Natural killer cell treated with Interleukin-12 subunit alpha and Interleukin-12 subunit beta and Interleukin-15 and Interleukin-18, amount 100 ng/mL, for 72 hours (primary cell): ENCODE data around the gene SH2D1B. TPM values are rescaled to one million over a fixed set of nuclear protein-coding genes. Genes with fewer than 3 reads are reported as not detected.
"Not testable (repeated sequence)": the region's sequence is repeated elsewhere in the genome, so short reads cannot be mapped to it uniquely, and the experiment has no call there.

Experiments
- ATAC-seq, 2 donors: fragments of 150-1000 bp; cut with Tn5 transposase in 1 of 2; sonication (Bioruptor Pico), chemical (Tn5 transposase) in 1 of 2; 2 replicates each; pipeline ENCODE4 v1.10.0; 2021
- DNase-seq: peaks from one replicate; pipeline ENCODE4 v3.0.0; 2022; ENCODE audit warnings: low spot score
- H3K27ac Mint-ChIP-seq, 2 donors: 1 replicate in 1 of 2; 2 replicates in 1 of 2; pipeline ENCODE4 v1.8.0; 2022; ENCODE audit warnings: mixed read lengths in 2 of 2, mild to moderate bottlenecking in 1 of 2, moderate library complexity in 1 of 2
- H3K27me3 Mint-ChIP-seq, 2 donors: 1 replicate in 1 of 2; 2 replicates in 1 of 2; pipeline ENCODE4 v1.8.0; 2022; ENCODE audit warnings: mixed read lengths in 2 of 2
- H3K36me3 Mint-ChIP-seq: one replicate; pipeline ENCODE4 v1.8.0; 2022; ENCODE audit warnings: mixed read lengths
- H3K4me1 Mint-ChIP-seq, 2 donors: 1 replicate in 1 of 2; 2 replicates in 1 of 2; pipeline ENCODE4 v1.8.0; 2022; ENCODE audit warnings: low read depth in 2 of 2, mixed read lengths in 2 of 2, mild to moderate bottlenecking in 1 of 2
- H3K4me3 Mint-ChIP-seq: one replicate; pipeline ENCODE4 v1.8.0; 2022; ENCODE audit warnings: mixed read lengths
- H3K9me3 Mint-ChIP-seq: 2 replicates; pipeline ENCODE4 v1.8.0; 2022; ENCODE audit warnings: mixed read lengths
- total RNA-seq, 2 donors: library from RNA; stranded (reverse); gene quantifications; one replicate each; pipeline ENCODE4 v1.2.3, GENCODE V29; 2022

Gene SH2D1B
- total RNA-seq, 2 donors from 2014 or later: 12.7 to 19.5 TPM

DNA sequence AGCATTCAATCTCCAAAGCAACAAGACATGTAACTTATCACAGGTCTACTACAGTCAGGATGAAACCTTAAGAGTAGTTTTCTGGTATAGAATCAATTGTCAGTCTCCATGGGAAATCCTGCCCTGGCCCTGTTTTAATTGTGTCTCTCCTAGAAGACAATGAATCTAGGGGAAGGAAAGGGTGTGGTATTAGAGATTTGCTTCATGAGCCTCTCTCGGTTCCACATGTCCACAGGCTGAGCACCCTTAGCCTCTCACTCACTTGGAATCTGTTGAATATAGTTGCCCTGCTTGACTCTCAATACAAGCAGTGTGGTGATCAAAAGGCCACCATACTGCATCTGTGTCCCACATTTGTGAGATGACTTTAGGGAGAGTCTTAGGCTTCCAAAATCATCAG, 53.0 kb downstream of the SH2D1B start:
- H3K36me3 Mint-ChIP-seq: no peaks in the 10 kb centered on the region
- H3K27me3 Mint-ChIP-seq: peaks cover 5 to 7% of the 10 kb centered on the region in 2 donors
- DNase-seq: no peak
- ATAC-seq: no peak
- no peaks in the 10 kb centered on the region for H3K9me3 Mint-ChIP-seq
- peaks cover 0 to 7% of the 10 kb centered on the region in 2 donors for H3K4me1 Mint-ChIP-seq
- H3K4me3 Mint-ChIP-seq: no peak overlapping the region
- no peak overlapping the region for H3K27ac Mint-ChIP-seq

GRCh38 chr1:162357681-162358266, 54.2 kb downstream of the SH2D1B start:
- Mint-ChIP-seq H3K36me3 (no peaks in the 10 kb centered on the region), H3K9me3 (no peaks in the 10 kb centered on the region), H3K27ac (no peak overlapping the region), H3K27me3 (peaks cover 7 to 8% of the 10 kb centered on the region in 2 donors), H3K4me1 (peaks cover 0 to 7% of the 10 kb centered on the region in 2 donors), H3K4me3 (no peak overlapping the region)
- peak in 1 of 2 donors; percentile 49 for ATAC-seq
- no peak for DNase-seq

DNA sequence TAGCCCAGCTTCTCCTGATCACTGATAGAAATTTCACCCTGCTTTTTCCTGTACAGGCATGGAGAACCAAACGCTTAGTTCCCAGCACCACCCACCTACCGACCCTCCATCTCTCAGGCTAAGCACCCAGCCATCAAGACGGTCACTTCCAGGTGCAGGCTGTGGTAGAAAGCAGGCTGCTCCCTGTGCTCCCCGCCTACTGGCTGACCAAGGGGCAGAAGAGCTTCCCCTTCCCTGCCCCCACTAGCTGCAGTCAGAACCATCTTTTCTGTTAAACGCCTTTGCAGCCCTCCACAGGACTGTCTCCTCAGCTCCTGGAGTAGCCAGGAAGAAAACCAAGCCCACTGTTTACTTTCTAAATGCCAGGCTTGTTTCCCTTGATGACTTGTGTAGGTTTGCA, 58.2 kb downstream of the SH2D1B start:
- DNase-seq: no peak
- H3K4me1 Mint-ChIP-seq: peaks cover 0 to 7% of the 10 kb centered on the region in 2 donors
- H3K27me3 Mint-ChIP-seq: peaks cover 9 to 30% of the 10 kb centered on the region in 2 donors
- ATAC-seq: no peak
- no peaks in the 10 kb centered on the region for H3K36me3 Mint-ChIP-seq
- no peak overlapping the region for H3K27ac Mint-ChIP-seq
- no peaks in the 10 kb centered on the region for H3K9me3 Mint-ChIP-seq
- H3K4me3 Mint-ChIP-seq: no peak overlapping the region

DNA sequence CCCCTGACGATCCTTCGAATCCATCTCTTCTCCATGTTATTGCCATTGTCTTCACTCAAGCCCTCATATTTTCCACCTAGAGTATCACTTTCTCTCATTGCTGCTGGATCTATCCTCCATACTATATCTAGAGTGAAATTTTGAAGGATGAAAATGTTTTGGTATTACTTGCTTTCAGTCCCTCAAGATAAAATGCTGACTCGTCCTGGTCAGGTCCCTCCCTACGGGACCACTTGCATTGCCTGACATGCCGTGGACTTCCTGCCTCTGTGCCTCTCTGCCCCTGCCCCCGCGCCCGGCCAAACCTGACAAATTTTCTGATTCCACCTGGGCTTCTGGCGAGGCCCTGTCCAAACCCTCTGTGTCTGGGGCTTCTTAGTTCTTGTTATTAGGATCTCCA, 58.9 kb downstream of the SH2D1B start:
- H3K27me3 Mint-ChIP-seq: peaks cover 9 to 30% of the 10 kb centered on the region in 2 donors
- H3K9me3 Mint-ChIP-seq: no peaks in the 10 kb centered on the region
- no peaks in the 10 kb centered on the region for H3K36me3 Mint-ChIP-seq
- no peak for ATAC-seq
- H3K4me3 Mint-ChIP-seq: no peak overlapping the region
- H3K27ac Mint-ChIP-seq: no peak overlapping the region
- peaks cover 0 to 7% of the 10 kb centered on the region in 2 donors for H3K4me1 Mint-ChIP-seq
- no peak for DNase-seq

DNA sequence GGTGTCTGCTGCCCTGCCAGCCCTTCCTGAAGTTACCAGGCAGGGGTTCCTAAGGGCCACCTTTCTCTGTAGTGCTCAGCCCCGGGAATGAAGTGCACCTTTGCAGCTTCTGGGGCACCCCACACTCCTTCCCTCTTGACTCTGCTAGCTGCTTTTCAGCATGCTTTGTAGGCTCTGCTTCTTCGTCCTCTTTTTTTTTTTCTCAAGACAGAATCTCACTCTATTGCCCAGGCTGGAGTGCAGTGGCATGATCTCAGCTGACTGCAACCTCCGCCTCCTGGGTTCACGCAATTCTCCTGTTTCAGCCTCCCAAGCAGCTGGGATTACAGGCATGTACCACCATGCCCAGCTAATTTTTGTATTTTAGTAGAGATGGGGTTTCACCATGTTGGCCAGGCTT, 60.1 kb downstream of the SH2D1B start:
- not testable (repeated sequence) for ATAC-seq, H3K9me3 Mint-ChIP-seq, H3K4me3 Mint-ChIP-seq, H3K27ac Mint-ChIP-seq, DNase-seq, H3K4me1 Mint-ChIP-seq, H3K36me3 Mint-ChIP-seq
- H3K27me3 Mint-ChIP-seq: peaks cover 4 to 25% of the 10 kb centered on the region in 2 donors

GRCh38 chr1:162351246-162351842, 60.6 kb downstream of the SH2D1B start:
- Mint-ChIP-seq H3K27me3 (peaks cover 4 to 25% of the 10 kb centered on the region in 2 donors), H3K4me3 (no peak overlapping the region), H3K36me3 (no peaks in the 10 kb centered on the region), H3K4me1 (no peaks in the 10 kb centered on the region), H3K9me3 (no peaks in the 10 kb centered on the region), H3K27ac (no peak overlapping the region)
- no peak for ATAC-seq
- DNase-seq: no peak

- Mint-ChIP-seq H3K9me3 (no peaks in the 10 kb centered on the region), H3K4me1 (no peaks in the 10 kb centered on the region), H3K4me3 (no peak overlapping the region), H3K36me3 (no peaks in the 10 kb centered on the region), H3K27ac (no peak overlapping the region), H3K27me3 (peaks cover 6 to 25% of the 10 kb centered on the region in 2 donors)
- DNase-seq (no peak), ATAC-seq (no peak)
These were observed 62.2 kb downstream of the SH2D1B start for GRCh38 chr1:162349635-162350330.

DNA sequence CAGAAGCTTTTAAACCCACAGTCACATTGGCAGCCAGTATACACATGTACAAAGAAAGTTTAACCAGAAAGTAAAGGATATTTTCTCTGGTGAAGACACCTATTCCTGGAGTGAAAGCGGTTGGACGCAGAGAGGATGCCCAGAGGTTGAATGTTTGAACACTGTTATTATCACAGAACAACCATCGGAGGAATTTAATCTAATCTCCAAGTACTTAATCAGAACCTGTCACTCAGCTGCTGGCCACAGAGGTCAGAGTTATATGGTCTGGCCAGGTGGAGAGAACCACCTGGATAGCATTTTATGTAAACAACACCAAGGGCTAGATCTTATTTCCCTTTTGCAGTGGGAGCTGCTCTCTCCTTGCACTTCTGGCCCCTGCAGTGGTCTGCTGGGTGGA, 64.7 kb downstream of the SH2D1B start:
- DNase-seq (no peak), ATAC-seq (no peak)
- Mint-ChIP-seq H3K27ac (no peak overlapping the region), H3K4me1 (no peaks in the 10 kb centered on the region), H3K9me3 (no peaks in the 10 kb centered on the region), H3K4me3 (no peak overlapping the region), H3K27me3 (peaks cover 6 to 23% of the 10 kb centered on the region in 2 donors), H3K36me3 (no peaks in the 10 kb centered on the region)

Other genes starting within 250 kb of the SH2D1B start
- gene SPATA46, start 35.3 kb downstream of the SH2D1B start, total RNA-seq: not detected
- not detected for gene C1orf226, start 30.4 kb downstream of the SH2D1B start, total RNA-seq
- 10 to 100 TPM; 63.2 to 78.9 TPM for gene UHMK1, start 85.7 kb upstream of the SH2D1B start, total RNA-seq
- gene UAP1, start 149.6 kb upstream of the SH2D1B start, total RNA-seq: 10 to 100 TPM; 24.3 to 40.8 TPM
- gene DDR2, start 220.3 kb upstream of the SH2D1B start, total RNA-seq: 1 to 10 TPM in 1 of 2 donors, under 1 TPM in 1; 0.57 to 2.3 TPM